GM12864 (cell line): Measurements from ENCODE around the gene SEC16B.

Experiments used
- DNase-seq: peaks from one replicate; pipeline ENCODE4 v3.0.0-alpha.2; 2011; ENCODE audit warnings: low read depth
- H3K4me3 ChIP-seq: 2 replicates; pipeline ENCODE4 v1.5.1; 2011; ENCODE audit warnings: mild to moderate bottlenecking, low read depth, low read length, control low read depth
- CTCF ChIP-seq: IDR thresholded peaks from 2 replicates; pipeline ENCODE4 v1.5.1; 2011; ENCODE audit warnings: low read depth, mild to moderate bottlenecking, moderate library complexity, low read length, control low read depth, inconsistent platforms; ENCODE audit errors: missing control alignments

The SEC16B gene

GRCh38 chr1:177979272-177979671 lies 9.4 kb upstream of the SEC16B start:
- no peak for TF ChIP-seq CTCF
- no peak overlapping the region for H3K4me3 ChIP-seq
- no peak for DNase-seq

- DNase-seq, result no peak
- H3K4me3 ChIP-seq, result no peak overlapping the region
- no peak for TF ChIP-seq CTCF
Measured at GRCh38 chr1:177978530-177978929, 8.7 kb upstream of the SEC16B start.

- no peak for DNase-seq
- H3K4me3 ChIP-seq, result no peak overlapping the region
- TF ChIP-seq CTCF, result no peak
Measured at GRCh38 chr1:177977141-177977540, 7.3 kb upstream of the SEC16B start.

GRCh38 chr1:177976596-177976995 lies 6.7 kb upstream of the SEC16B start:
- DNase-seq, result no peak
- TF ChIP-seq CTCF, result no peak
- no peak overlapping the region for H3K4me3 ChIP-seq

- no peak for DNase-seq
- no peak overlapping the region for H3K4me3 ChIP-seq
- no peak for TF ChIP-seq CTCF
Measured at GRCh38 chr1:177975588-177976495, 6.0 kb upstream of the SEC16B start.

GRCh38 chr1:177973585-177973984 lies 3.7 kb upstream of the SEC16B start:
- TF ChIP-seq CTCF, result no peak
- no peak overlapping the region for H3K4me3 ChIP-seq
- DNase-seq, result no peak

GRCh38 chr1:177969109-177969508 lies 749 bp downstream of the SEC16B start:
- TF ChIP-seq CTCF, result no peak
- DNase-seq, result no peak
- no peak overlapping the region for H3K4me3 ChIP-seq
